PFSK-1 (cell line): ENCODE results near the gene PVR.

Experiments
- FOXP2 ChIP-seq: optimal IDR thresholded peaks from 2 replicates; pipeline ENCODE3; 2011; ENCODE audit warnings: borderline replicate concordance, control low read depth, inconsistent platforms; ENCODE audit not compliant: insufficient read depth; ENCODE audit errors: extremely low read length, extremely low read depth
- POLR2AphosphoS5 ChIP-seq: IDR thresholded peaks from 2 replicates; pipeline ENCODE4 v1.6.1; 2012; ENCODE audit warnings: low read depth, mild to moderate bottlenecking, control low read depth, low read length, moderate library complexity
- REST ChIP-seq, 2 experiments: IDR thresholded peaks; 2 replicates each; pipeline versions ENCODE4 v1.6.1 to v1.8.0; 2011 to 2012; ENCODE audit warnings: low read depth in 2 of 2, low read length in 2 of 2, control low read depth in 1 of 2, inconsistent platforms in 1 of 2, mild to moderate bottlenecking in 1 of 2, moderate library complexity in 1 of 2; ENCODE audit not compliant: insufficient read depth in 1 of 2
- SIN3A ChIP-seq: IDR thresholded peaks from 2 replicates; pipeline ENCODE4 v1.6.1; 2012; ENCODE audit warnings: mild to moderate bottlenecking, low read length, moderate library complexity, borderline replicate concordance; ENCODE audit not compliant: insufficient read depth
- TAF1 ChIP-seq: IDR thresholded peaks from 2 replicates; pipeline ENCODE4 v1.6.1; 2012; ENCODE audit warnings: low read length, control low read depth, borderline replicate concordance; ENCODE audit not compliant: insufficient read depth

DNA sequence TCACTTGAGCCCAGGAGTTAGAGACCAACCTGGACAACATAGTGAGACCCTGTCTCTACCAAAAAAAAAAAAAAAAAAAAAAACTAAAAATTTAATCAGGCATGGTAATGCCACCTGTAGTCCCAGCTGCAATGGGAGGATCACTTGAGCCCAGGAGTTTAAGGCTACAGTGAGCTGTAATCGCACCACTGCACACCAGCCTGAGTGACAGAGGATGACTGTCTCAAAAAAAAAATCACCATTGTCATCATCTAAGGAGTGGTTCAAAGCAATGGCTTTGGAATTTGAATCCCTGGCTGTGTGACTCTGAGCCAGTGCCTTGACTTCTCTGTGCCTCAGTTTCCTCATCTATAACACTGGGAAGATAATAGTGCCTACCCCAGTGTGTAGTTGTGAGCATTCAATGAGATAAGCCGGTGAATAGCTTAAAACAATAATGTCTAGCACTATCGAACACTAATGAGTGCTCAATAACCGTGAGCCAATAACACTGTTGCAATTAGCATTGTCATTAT is 18.8 kb upstream of the PVR start:
- TF ChIP-seq TAF1: no peak
- no peak for TF ChIP-seq POLR2AphosphoS5
- TF ChIP-seq REST (IDR thresholded peaks at IDR 0.05; ENCODE audit: insufficient read depth in 1 of 2, low read depth in 2 of 2, low read length in 2 of 2): no peak
- TF ChIP-seq SIN3A: no peak
- no peak for TF ChIP-seq FOXP2
